22Rv1 (cell line): ENCODE results near the gene CLIP2.
"Not testable (repeated sequence)": the region's sequence is repeated elsewhere in the genome, so short reads cannot be mapped to it uniquely, and the experiment has no call there.

Experiments
- CTCF ChIP-seq: fragments of 450-650 bp; IDR thresholded peaks from 2 replicates; pipeline ENCODE4 v1.5.1; 2017; ENCODE audit warnings: mild to moderate bottlenecking
- ZFX ChIP-seq: fragments of 450-650 bp; IDR thresholded peaks from 2 replicates; pipeline ENCODE4 v1.6.1; 2017; ENCODE audit warnings: antibody characterized with exemption, borderline replicate concordance

GRCh38 chr7:74352551-74353138, 63.4 kb downstream of the CLIP2 start:
- TF ChIP-seq CTCF, ZFX: not testable (repeated sequence)
